GM19238 (cell line): ENCODE results near the gene PHF2.

Experiments
- DNase-seq: peaks from one replicate; pipeline ENCODE4 v3.0.0; 2011; ENCODE audit warnings: low spot score; ENCODE audit not compliant: insufficient read length

PHF2 gene

GRCh38 chr9:93697352-93698139 is 121.2 kb downstream of the PHF2 start:
- no peak for DNase-seq

GRCh38 chr9:93698140-93698908 is 121.9 kb downstream of the PHF2 start:
- no peak for DNase-seq

- DNase-seq, result no peak
Observed at GRCh38 chr9:93699650-93700049, 123.3 kb downstream of the PHF2 start.

GRCh38 chr9:93701494-93702218 is 125.3 kb downstream of the PHF2 start:
- no peak for DNase-seq

GRCh38 chr9:93702261-93702660 is 125.9 kb downstream of the PHF2 start:
- no peak for DNase-seq

GRCh38 chr9:93708289-93708986 is 132.1 kb downstream of the PHF2 start:
- no peak for DNase-seq

DNA sequence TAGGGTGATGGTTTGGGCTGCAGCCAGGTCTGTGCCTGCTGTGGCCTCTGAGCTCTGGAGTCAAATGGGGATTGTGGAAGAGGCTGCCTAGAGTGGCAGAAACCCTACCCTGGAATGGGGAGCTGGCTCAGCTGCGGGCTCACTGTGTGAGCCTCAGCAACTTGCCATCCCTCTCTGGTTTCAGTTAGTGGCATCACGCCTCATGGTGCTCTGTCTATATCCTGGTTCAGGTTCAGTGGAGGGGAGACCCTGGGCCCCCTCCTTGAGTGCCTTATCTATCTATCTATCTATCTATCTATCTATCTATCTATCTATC is 132.6 kb downstream of the PHF2 start:
- no peak for DNase-seq

DNA sequence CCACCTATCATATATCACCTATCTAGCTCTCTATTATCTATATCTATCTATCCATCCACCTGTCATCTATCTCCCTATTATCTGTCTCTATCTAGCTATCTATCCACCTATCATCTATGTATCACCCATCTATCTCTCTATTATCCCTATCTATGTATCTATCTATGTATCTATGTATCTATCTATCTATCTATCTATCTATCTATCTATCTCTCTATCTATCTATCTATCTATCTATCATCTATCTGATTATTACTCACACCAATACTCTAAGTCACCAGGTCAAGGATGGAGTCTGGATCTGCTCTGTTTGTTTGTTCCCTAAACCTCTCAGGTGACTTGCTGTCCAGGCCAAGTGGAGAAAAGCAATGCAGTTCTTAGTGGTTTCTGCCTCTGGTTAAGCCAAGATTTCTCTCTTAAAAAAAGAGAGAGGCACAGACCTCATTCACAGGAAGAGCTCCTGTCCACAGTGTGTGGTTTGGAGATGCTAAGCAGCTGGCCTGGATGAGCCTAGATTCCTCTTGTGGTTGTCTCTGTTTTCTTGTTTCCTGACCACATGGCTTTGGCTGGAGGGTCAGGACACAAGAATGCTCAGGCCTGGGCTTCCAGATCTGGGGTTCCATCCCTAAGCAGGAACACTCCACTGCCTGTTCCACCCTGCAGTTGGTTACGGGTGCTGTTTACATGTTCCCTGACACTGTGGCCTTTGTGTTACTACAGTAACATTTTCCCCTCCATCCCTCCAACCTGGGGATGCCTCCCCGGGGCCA is 133.4 kb downstream of the PHF2 start:
- no peak for DNase-seq

GRCh38 chr9:93710370-93710723 is 134.0 kb downstream of the PHF2 start:
- DNase-seq, result no peak

DNA sequence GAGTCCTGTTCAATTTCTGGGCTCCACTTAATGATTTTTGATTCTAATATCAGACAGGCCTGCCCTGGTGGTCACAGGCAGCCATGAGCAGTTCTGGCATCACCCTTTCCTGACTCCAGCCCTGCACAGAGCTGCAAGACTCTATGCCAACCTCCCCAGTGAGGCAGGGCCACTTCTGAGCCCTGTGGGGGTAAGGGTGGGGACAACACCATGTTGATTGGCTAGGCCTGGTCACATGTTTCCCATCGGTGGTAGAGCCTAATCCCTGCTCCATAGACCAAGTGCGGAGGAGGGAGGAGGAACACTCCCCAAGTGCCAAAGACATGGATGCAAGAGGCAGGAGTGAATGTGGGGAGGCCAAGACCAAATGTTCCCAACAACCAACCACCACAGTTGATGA is 134.6 kb downstream of the PHF2 start:
- DNase-seq, result no peak

DNA sequence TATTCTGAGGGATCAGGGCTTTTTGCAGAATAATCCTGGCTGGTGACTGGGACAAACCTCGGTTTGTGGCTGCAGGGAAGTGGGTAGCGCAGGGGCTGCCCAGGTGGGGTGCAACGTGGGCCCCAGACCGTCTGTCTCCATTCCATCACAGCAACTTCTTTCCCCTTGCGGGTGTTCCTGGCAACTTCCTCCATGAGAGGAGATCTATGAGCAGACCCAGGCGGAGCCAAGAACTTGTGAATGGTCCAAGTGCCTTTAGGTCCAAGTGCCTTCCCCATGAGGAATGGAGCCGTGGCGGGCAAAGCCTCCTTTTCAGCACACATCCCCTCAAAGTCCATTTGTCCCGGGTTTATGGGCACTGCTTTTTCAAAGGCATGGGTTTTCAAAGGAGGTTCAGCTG is 136.5 kb downstream of the PHF2 start:
- DNase-seq, result no peak

GRCh38 chr9:93713716-93714115 is 137.3 kb downstream of the PHF2 start:
- no peak for DNase-seq

GRCh38 chr9:93721417-93721965 is 145.1 kb downstream of the PHF2 start:
- no peak for DNase-seq

DNA sequence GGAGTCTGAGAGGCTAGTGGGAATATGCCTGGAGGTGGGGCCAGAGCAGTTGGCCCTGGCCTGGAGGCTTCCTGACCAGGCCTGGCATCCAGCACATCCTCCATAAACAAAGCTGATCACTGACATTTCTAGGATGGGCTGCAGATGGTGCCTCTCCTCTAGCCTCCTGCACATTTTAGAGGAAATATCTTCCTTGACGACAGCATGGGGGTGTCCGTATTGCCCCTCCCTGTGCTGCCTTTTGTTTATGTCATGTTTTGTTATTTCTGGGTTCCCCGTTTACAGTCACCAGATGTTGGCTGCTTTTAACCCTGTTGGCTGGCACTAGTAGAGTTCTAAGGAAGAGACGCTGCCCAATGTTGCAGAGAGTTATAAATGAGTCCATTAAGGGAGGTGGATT is 148.5 kb downstream of the PHF2 start:
- no peak for DNase-seq

- no peak for DNase-seq
Observed at GRCh38 chr9:93725382-93725781, 149.0 kb downstream of the PHF2 start.

DNA sequence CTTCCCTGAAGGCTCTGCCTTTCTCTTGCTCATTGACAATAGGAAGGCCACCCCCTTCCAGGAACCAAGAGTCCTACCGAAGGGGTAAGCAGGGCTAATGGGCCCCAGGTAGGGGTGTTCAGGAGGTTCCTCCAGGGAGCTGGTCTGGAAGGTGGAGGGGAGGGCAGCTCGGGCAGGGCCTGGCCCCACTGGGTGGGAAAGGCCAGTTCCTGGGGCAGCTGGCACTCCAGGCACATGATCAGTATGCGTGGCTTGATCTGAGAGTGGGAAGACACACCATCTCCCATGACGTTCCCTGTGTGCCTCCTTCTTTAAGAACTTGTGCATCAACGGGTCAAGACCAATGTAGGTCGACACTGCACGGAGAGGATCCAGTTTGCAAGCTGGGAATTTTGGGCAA is 149.8 kb downstream of the PHF2 start:
- DNase-seq, result no peak
